ENCODE measurements around the gene KCTD5.
A peak's percentile ranks its signal among the peaks of the same experiment; 100 is the strongest.

Gene KCTD5

DNA sequence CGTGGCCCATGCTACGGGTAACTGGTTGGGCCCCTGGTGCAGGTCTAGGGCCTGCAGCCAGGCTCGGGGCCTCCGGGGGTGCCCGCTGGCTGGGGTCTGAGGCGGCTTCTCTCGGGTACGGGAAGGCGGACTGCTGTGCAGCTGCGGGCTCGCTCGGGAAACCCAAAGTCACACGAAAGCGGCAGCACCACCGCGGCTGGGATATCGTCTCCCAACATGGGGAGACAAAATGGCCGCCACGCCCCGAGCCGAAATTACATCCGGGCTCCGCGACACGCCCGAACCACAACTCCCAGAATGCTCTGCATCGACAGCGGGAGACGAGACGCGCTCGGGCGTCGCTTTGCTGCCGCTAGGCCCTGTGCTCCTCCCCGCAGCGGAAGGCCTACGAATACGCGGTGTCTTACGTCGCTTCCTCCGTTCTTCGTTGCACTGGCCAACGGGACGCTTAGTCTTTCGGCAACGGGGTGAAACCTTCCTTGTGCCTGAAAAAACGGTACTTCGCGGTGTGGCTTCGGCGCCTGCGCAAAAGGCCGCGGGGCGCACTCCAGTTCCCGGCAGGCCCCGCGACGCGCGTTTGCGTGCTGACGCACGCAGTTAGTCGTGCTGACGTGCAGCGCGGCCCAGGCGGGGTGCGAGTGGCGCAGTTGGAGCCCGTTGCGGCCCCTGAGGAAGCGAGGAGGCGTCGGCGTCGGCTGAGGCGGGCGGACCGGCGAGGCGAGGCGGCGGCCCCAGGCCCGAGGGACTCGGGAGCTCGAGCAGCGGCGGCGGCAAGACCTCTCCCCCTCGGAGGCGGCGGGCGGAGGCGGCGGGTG lies 69.9 kb downstream of the KCTD5 start, which contains the start of gene SRRM2 (continued):
- TF ChIP-seq ZNF660 (tag by site-specific recombination; IDR thresholded peaks at IDR 0.05) (peak; percentile 97), ZNF664 (tag by site-specific recombination; IDR thresholded peaks at IDR 0.05) (peak; percentile 25; the same call in 1 of the 2 replicates), ZNF596 (tag by site-specific recombination; IDR thresholded peaks at IDR 0.05) (peak; percentile 72), ZNF558 (tag by site-specific recombination; IDR thresholded peaks at IDR 0.05) (no peak), ZNF843 (tag by site-specific recombination; IDR thresholded peaks at IDR 0.05) (peak; percentile 49; the same call in 1 of the 2 replicates), GLIS1 (tag by site-specific recombination; IDR thresholded peaks at IDR 0.05) (peak; percentile 51; the same call in 1 of the 2 replicates), FEZF1 (tag by site-specific recombination; IDR thresholded peaks at IDR 0.05) (peak; percentile 58), ZNF501 (tag by site-specific recombination; IDR thresholded peaks at IDR 0.05) (peak; percentile 92), ZNF121 (tag by site-specific recombination; IDR thresholded peaks at IDR 0.05) (0 out of 2 replicates have a peak, but pooled peaks have one; percentile 38), ZNF155 (tag by site-specific recombination; IDR thresholded peaks at IDR 0.05) (no peak), OVOL3 (tag by site-specific recombination; IDR thresholded peaks at IDR 0.05) (peak; percentile 89), ZNF335 (tag by site-specific recombination; conservative IDR thresholded peaks at IDR 0.05) (peak; percentile 100), ZNF324 (tag by site-specific recombination; IDR thresholded peaks at IDR 0.05) (peak; percentile 60; the same call in 1 of the 2 replicates), ZFP37 (tag by site-specific recombination; IDR thresholded peaks at IDR 0.05) (peak; percentile 89), HOXD13 (CRISPR knock-in tag; IDR thresholded peaks at IDR 0.05; ENCODE audit: borderline replicate concordance) (peak; percentile 77; the same call in 1 of the 2 replicates), ZNF24 (tag by site-specific recombination; IDR thresholded peaks at IDR 0.05) (peak; percentile 90), ZNF785 (tag by site-specific recombination; IDR thresholded peaks at IDR 0.05) (no peak), ZBTB20 (tag by site-specific recombination; IDR thresholded peaks at IDR 0.05) (peak; percentile 83), ZNF514 (tag by site-specific recombination; IDR thresholded peaks at IDR 0.05) (no peak), ZEB2 (tag by site-specific recombination; IDR thresholded peaks at IDR 0.05) (peak; percentile 95), ZXDB (tag by site-specific recombination; IDR thresholded peaks at IDR 0.05) (peak; percentile 96), WT1 (tag by site-specific recombination; IDR thresholded peaks at IDR 0.05) (peak; percentile 23; the same call in 1 of the 2 replicates)
- TF ChIP-seq, protein P1, sequence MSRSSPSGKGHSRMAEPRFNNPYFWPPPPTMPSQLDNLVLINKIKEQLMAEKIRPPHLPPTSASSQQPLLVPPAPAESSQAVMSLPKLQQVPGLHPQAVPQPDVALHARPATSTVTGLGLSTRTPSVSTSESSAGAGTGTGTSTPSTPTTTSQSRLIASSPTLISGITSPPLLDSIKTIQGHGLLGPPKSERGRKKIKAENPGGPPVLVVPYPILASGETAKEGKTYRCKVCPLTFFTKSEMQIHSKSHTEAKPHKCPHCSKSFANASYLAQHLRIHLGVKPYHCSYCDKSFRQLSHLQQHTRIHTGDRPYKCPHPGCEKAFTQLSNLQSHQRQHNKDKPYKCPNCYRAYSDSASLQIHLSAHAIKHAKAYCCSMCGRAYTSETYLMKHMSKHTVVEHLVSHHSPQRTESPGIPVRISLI (tag by site-specific recombination; IDR thresholded peaks at IDR 0.05), result peak; percentile 91; the same call in 1 of the 2 replicates
- TF ChIP-seq, protein P2, sequence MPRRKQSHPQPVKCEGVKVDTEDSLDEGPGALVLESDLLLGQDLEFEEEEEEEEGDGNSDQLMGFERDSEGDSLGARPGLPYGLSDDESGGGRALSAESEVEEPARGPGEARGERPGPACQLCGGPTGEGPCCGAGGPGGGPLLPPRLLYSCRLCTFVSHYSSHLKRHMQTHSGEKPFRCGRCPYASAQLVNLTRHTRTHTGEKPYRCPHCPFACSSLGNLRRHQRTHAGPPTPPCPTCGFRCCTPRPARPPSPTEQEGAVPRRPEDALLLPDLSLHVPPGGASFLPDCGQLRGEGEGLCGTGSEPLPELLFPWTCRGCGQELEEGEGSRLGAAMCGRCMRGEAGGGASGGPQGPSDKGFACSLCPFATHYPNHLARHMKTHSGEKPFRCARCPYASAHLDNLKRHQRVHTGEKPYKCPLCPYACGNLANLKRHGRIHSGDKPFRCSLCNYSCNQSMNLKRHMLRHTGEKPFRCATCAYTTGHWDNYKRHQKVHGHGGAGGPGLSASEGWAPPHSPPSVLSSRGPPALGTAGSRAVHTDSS (tag by site-specific recombination; IDR thresholded peaks at IDR 0.05), result peak; percentile 32; the same call in 1 of the 2 replicates
- TF ChIP-seq, protein P3, sequence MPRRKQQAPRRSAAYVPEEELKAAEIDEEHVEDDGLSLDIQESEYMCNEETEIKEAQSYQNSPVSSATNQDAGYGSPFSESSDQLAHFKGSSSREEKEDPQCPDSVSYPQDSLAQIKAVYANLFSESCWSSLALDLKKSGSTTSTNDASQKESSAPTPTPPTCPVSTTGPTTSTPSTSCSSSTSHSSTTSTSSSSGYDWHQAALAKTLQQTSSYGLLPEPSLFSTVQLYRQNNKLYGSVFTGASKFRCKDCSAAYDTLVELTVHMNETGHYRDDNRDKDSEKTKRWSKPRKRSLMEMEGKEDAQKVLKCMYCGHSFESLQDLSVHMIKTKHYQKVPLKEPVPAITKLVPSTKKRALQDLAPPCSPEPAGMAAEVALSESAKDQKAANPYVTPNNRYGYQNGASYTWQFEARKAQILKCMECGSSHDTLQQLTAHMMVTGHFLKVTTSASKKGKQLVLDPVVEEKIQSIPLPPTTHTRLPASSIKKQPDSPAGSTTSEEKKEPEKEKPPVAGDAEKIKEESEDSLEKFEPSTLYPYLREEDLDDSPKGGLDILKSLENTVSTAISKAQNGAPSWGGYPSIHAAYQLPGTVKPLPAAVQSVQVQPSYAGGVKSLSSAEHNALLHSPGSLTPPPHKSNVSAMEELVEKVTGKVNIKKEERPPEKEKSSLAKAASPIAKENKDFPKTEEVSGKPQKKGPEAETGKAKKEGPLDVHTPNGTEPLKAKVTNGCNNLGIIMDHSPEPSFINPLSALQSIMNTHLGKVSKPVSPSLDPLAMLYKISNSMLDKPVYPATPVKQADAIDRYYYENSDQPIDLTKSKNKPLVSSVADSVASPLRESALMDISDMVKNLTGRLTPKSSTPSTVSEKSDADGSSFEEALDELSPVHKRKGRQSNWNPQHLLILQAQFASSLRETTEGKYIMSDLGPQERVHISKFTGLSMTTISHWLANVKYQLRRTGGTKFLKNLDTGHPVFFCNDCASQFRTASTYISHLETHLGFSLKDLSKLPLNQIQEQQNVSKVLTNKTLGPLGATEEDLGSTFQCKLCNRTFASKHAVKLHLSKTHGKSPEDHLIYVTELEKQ (tag by site-specific recombination; IDR thresholded peaks at IDR 0.05; ENCODE audit: borderline replicate concordance), result no peak
- TF ChIP-seq, protein P4, sequence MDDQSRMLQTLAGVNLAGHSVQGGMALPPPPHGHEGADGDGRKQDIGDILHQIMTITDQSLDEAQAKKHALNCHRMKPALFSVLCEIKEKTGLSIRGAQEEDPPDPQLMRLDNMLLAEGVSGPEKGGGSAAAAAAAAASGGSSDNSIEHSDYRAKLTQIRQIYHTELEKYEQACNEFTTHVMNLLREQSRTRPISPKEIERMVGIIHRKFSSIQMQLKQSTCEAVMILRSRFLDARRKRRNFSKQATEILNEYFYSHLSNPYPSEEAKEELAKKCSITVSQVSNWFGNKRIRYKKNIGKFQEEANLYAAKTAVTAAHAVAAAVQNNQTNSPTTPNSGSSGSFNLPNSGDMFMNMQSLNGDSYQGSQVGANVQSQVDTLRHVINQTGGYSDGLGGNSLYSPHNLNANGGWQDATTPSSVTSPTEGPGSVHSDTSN (CRISPR knock-in tag; IDR thresholded peaks at IDR 0.05), result no peak; the same call in 1 of the 2 replicates
- TF ChIP-seq, protein P5, sequence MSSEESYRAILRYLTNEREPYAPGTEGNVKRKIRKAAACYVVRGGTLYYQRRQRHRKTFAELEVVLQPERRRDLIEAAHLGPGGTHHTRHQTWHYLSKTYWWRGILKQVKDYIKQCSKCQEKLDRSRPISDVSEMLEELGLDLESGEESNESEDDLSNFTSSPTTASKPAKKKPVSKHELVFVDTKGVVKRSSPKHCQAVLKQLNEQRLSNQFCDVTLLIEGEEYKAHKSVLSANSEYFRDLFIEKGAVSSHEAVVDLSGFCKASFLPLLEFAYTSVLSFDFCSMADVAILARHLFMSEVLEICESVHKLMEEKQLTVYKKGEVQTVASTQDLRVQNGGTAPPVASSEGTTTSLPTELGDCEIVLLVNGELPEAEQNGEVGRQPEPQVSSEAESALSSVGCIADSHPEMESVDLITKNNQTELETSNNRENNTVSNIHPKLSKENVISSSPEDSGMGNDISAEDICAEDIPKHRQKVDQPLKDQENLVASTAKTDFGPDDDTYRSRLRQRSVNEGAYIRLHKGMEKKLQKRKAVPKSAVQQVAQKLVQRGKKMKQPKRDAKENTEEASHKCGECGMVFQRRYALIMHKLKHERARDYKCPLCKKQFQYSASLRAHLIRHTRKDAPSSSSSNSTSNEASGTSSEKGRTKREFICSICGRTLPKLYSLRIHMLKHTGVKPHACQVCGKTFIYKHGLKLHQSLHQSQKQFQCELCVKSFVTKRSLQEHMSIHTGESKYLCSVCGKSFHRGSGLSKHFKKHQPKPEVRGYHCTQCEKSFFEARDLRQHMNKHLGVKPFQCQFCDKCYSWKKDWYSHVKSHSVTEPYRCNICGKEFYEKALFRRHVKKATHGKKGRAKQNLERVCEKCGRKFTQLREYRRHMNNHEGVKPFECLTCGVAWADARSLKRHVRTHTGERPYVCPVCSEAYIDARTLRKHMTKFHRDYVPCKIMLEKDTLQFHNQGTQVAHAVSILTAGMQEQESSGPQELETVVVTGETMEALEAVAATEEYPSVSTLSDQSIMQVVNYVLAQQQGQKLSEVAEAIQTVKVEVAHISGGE (tag by site-specific recombination; conservative IDR thresholded peaks at IDR 0.05; ENCODE audit: low read depth), result peak; percentile 91
- TF ChIP-seq, protein P6, sequence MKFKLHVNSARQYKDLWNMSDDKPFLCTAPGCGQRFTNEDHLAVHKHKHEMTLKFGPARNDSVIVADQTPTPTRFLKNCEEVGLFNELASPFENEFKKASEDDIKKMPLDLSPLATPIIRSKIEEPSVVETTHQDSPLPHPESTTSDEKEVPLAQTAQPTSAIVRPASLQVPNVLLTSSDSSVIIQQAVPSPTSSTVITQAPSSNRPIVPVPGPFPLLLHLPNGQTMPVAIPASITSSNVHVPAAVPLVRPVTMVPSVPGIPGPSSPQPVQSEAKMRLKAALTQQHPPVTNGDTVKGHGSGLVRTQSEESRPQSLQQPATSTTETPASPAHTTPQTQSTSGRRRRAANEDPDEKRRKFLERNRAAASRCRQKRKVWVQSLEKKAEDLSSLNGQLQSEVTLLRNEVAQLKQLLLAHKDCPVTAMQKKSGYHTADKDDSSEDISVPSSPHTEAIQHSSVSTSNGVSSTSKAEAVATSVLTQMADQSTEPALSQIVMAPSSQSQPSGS (tag by site-specific recombination; IDR thresholded peaks at IDR 0.05; ENCODE audit: low read depth), result no peak
